MM.1S (cell line): ENCODE data around the gene CEACAM6.

Experiments used
- EZH2 ChIP-seq: fragments of 300-600 bp; sonication (generic); optimal IDR thresholded peaks from 2 replicates; pipeline ENCODE3; 2017; ENCODE audit warnings: low read depth, mild to moderate bottlenecking, antibody characterized with exemption, low read length, mixed read lengths
- TF ChIP-seq, protein P1 (sequence below): fragments of 300-600 bp; sonication (generic); IDR thresholded peaks from 2 replicates; pipeline ENCODE4 v1.5.1; 2016; ENCODE audit warnings: antibody characterized with exemption, low read length, mixed read lengths

DNA sequence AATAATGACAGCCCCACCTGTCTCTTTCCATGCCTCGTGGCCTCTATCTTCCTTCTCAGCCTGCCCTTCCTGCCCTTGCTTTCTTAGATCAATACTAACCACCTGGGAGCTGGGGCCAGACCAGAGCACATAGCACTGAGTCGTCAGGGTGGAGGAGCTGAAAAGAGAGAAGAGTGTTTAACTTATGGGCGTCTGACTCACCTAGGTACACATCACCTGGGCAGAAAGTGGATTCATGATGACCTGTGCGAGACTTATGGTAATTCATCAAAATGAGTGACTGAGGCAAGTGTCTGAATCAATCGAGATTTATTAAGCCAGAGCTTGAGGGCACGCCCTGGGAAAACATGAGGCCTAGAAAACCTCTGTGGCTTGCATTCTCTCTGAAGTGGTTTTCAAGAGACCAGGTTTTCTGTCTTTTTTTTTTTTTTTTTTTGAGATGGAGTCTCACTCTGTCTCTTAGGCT, 19.2 kb downstream of the CEACAM6 start:
- TF ChIP-seq, protein P1, sequence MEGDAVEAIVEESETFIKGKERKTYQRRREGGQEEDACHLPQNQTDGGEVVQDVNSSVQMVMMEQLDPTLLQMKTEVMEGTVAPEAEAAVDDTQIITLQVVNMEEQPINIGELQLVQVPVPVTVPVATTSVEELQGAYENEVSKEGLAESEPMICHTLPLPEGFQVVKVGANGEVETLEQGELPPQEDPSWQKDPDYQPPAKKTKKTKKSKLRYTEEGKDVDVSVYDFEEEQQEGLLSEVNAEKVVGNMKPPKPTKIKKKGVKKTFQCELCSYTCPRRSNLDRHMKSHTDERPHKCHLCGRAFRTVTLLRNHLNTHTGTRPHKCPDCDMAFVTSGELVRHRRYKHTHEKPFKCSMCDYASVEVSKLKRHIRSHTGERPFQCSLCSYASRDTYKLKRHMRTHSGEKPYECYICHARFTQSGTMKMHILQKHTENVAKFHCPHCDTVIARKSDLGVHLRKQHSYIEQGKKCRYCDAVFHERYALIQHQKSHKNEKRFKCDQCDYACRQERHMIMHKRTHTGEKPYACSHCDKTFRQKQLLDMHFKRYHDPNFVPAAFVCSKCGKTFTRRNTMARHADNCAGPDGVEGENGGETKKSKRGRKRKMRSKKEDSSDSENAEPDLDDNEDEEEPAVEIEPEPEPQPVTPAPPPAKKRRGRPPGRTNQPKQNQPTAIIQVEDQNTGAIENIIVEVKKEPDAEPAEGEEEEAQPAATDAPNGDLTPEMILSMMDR = no peak
- no peak for TF ChIP-seq EZH2
